IMR-90 (cell line): ENCODE data around the gene GALNT9.

Source experiments
- CEBPB ChIP-seq: IDR thresholded peaks from 2 replicates; pipeline ENCODE4 v1.6.1; 2012; ENCODE audit warnings: low read depth, low read length, improper control_type of control experiment
- CHD1 ChIP-seq: IDR thresholded peaks from 2 replicates; pipeline ENCODE4 v1.6.1; 2012; ENCODE audit warnings: low read depth, low read length, improper control_type of control experiment
- FOS ChIP-seq: fragments of 150-350 bp; IDR thresholded peaks from 2 replicates; pipeline ENCODE4 v1.6.1; 2016; ENCODE audit warnings: low read depth, low read length
- MXI1 ChIP-seq: IDR thresholded peaks from 2 replicates; pipeline ENCODE4 v1.6.1; 2012; ENCODE audit warnings: low read depth, mild to moderate bottlenecking, low read length, moderate library complexity, borderline replicate concordance
- POLR2A ChIP-seq: IDR thresholded peaks from 2 replicates; pipeline ENCODE4 v1.6.1; 2012; ENCODE audit warnings: mild to moderate bottlenecking, low read depth, low read length
- RAD21 ChIP-seq: IDR thresholded peaks from 2 replicates; pipeline ENCODE4 v1.6.1; 2012; ENCODE audit warnings: low read length, improper control_type of control experiment
- RCOR1 ChIP-seq: IDR thresholded peaks from 2 replicates; pipeline ENCODE4 v1.6.1; 2012; ENCODE audit warnings: mild to moderate bottlenecking, low read length, improper control_type of control experiment; ENCODE audit not compliant: insufficient replicate concordance
- RFX5 ChIP-seq: IDR thresholded peaks from 2 replicates; pipeline ENCODE4 v1.8.0; 2012; ENCODE audit warnings: low read depth, mild to moderate bottlenecking, low read length, moderate library complexity
- SMC3 ChIP-seq: fragments of 150-350 bp; IDR thresholded peaks from 2 replicates; pipeline ENCODE4 v1.6.1; 2016; ENCODE audit warnings: low read depth, mild to moderate bottlenecking, antibody characterized with exemption, low read length, moderate library complexity
- TF ChIP-seq, protein P1 (sequence below): conservative IDR thresholded peaks from 2 replicates; pipeline ENCODE4 v1.5.1; 2012; ENCODE audit warnings: mild to moderate bottlenecking, low read depth, low read length, improper control_type of control experiment
- TF ChIP-seq, protein P2 (sequence below): fragments of 150-350 bp; IDR thresholded peaks from 2 replicates; pipeline ENCODE4 v1.6.1; 2017; ENCODE audit warnings: mild to moderate bottlenecking, antibody characterized with exemption, low read length, low read depth

DNA sequence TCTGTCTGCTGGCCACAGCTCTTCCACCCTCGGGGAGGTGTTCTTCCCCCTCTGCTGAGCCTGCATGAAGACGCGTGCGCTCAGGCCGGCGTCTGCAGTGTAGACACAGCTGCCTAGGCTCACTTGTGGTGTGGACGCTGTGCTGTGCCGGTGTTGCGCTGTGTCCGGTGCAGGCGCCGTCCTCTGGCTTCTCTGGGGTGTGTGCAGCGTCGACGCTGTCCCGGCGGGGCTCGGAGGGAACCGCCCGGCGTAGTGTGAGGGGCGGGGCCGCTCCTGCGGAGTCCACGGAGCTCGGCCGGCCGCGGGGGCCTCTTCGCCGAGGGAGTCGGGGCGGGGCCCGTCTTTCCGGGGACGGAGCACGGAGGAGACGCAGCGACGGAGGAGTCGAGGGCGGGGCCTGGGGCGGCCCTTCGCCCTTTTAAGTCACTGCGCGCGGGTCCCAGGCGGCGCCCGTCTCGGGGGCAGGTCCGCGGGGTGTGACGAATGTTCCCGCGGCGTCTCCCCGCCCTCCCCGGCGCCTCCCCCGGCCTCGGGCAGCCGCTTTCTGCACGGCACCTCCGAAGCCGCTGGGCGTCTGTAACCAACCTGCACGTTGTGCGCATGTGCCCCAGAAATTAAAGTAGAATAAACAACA is 139.9 kb downstream of the GALNT9 start:
- TF ChIP-seq, protein P1, sequence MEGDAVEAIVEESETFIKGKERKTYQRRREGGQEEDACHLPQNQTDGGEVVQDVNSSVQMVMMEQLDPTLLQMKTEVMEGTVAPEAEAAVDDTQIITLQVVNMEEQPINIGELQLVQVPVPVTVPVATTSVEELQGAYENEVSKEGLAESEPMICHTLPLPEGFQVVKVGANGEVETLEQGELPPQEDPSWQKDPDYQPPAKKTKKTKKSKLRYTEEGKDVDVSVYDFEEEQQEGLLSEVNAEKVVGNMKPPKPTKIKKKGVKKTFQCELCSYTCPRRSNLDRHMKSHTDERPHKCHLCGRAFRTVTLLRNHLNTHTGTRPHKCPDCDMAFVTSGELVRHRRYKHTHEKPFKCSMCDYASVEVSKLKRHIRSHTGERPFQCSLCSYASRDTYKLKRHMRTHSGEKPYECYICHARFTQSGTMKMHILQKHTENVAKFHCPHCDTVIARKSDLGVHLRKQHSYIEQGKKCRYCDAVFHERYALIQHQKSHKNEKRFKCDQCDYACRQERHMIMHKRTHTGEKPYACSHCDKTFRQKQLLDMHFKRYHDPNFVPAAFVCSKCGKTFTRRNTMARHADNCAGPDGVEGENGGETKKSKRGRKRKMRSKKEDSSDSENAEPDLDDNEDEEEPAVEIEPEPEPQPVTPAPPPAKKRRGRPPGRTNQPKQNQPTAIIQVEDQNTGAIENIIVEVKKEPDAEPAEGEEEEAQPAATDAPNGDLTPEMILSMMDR = no peak
- no peak for TF ChIP-seq SMC3
- no peak for TF ChIP-seq POLR2A
- TF ChIP-seq MXI1 = no peak
- TF ChIP-seq RAD21 = no peak
- no peak for TF ChIP-seq RFX5
- no peak for TF ChIP-seq CEBPB
- TF ChIP-seq, protein P2, sequence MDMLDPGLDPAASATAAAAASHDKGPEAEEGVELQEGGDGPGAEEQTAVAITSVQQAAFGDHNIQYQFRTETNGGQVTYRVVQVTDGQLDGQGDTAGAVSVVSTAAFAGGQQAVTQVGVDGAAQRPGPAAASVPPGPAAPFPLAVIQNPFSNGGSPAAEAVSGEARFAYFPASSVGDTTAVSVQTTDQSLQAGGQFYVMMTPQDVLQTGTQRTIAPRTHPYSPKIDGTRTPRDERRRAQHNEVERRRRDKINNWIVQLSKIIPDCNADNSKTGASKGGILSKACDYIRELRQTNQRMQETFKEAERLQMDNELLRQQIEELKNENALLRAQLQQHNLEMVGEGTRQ = no peak
- TF ChIP-seq FOS = no peak
- TF ChIP-seq CHD1 = no peak
- TF ChIP-seq RCOR1 = no peak
